Ishikawa (cell line): Measurements from ENCODE around the gene COLQ.

Source experiments
- CEBPB ChIP-seq: IDR thresholded peaks from 2 replicates; pipeline ENCODE4 v1.6.1; 2012
- CREB1 ChIP-seq: IDR thresholded peaks from 2 replicates; pipeline ENCODE4 v1.6.1; 2012; ENCODE audit warnings: low read depth
- FOXM1 ChIP-seq: IDR thresholded peaks from 2 replicates; pipeline ENCODE4 v1.6.1; 2012; ENCODE audit warnings: low read depth, borderline replicate concordance
- NFIC ChIP-seq: IDR thresholded peaks from 2 replicates; pipeline ENCODE4 v1.6.1; 2012
- REST ChIP-seq: IDR thresholded peaks from 2 replicates; pipeline ENCODE4 v1.6.1; 2012; ENCODE audit warnings: low read depth, mild to moderate bottlenecking
- TAF1 ChIP-seq: IDR thresholded peaks from 2 replicates; pipeline ENCODE4 v1.6.1; 2012; ENCODE audit warnings: low read depth, mild to moderate bottlenecking
- TCF12 ChIP-seq: IDR thresholded peaks from 2 replicates; pipeline ENCODE4 v1.6.1; 2012; ENCODE audit warnings: low read depth
- YY1 ChIP-seq: IDR thresholded peaks from 2 replicates; pipeline ENCODE4 v1.6.1; 2012; ENCODE audit warnings: low read depth

GRCh38 chr3:15440891-15441290 lies 80.6 kb downstream of the COLQ start:
- TF ChIP-seq NFIC (no peak), CEBPB (no peak), FOXM1 (no peak), REST (no peak), YY1 (no peak), TCF12 (no peak), CREB1 (no peak), TAF1 (no peak)
